Stomach (tissue), 4 donors: ENCODE results near the gene ACVR1C.

Source experiments
- POLR2A ChIP-seq, 4 donors: fragments of 450-650 bp; IDR thresholded peaks; one replicate each; pipeline ENCODE4 v1.6.1; 2016; ENCODE audit warnings: antibody characterized with exemption in 4 of 4, control low read depth in 2 of 4, mild to moderate bottlenecking in 1 of 4, moderate library complexity in 1 of 4
- POLR2AphosphoS5 ChIP-seq, 3 donors: sonication (generic); formaldehyde crosslinking; IDR thresholded peaks; one replicate each; pipeline ENCODE4 v1.6.1; 2016; ENCODE audit warnings: antibody characterized with exemption in 3 of 3
- TF ChIP-seq, protein P1 (sequence below), 7 experiments: fragments of 450-650 bp in 4 of 7; fragments of 200-600 bp in 3 of 7; sonication (generic) in 3 of 7; IDR thresholded peaks; one replicate each; pipeline ENCODE4 v1.5.1; 2016 to 2019; ENCODE audit warnings: antibody characterized with exemption in 7 of 7, control low read depth in 2 of 7, mild to moderate bottlenecking in 1 of 7

DNA sequence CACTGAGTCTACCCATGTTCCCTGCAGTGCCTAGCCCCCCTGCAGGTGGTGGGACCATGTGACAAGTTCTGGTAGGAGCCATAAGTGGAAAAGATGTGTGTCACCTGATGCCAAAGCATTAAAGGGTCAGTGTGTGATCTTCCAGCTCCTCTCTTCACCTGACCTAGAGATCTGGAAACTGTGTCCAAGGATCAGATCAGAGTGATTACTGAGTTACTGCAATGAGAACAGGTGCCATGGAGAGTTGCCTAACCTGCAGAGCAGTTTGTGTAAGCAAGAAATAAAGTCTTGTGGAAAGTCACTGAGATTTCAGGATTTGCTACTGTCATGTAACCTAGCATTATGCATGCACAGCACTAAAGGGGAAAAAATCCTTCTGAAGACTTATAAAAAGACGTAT, 90.6 kb downstream of the ACVR1C start:
- TF ChIP-seq, protein P1, sequence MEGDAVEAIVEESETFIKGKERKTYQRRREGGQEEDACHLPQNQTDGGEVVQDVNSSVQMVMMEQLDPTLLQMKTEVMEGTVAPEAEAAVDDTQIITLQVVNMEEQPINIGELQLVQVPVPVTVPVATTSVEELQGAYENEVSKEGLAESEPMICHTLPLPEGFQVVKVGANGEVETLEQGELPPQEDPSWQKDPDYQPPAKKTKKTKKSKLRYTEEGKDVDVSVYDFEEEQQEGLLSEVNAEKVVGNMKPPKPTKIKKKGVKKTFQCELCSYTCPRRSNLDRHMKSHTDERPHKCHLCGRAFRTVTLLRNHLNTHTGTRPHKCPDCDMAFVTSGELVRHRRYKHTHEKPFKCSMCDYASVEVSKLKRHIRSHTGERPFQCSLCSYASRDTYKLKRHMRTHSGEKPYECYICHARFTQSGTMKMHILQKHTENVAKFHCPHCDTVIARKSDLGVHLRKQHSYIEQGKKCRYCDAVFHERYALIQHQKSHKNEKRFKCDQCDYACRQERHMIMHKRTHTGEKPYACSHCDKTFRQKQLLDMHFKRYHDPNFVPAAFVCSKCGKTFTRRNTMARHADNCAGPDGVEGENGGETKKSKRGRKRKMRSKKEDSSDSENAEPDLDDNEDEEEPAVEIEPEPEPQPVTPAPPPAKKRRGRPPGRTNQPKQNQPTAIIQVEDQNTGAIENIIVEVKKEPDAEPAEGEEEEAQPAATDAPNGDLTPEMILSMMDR (IDR thresholded peaks at IDR 0.05): no peak
- TF ChIP-seq POLR2A (IDR thresholded peaks at IDR 0.05) (no peak), POLR2AphosphoS5 (IDR thresholded peaks at IDR 0.05) (no peak)
